Duodenal mucosa (tissue), 2 donors: ENCODE measurements around the gene RERE.

ENCODE experiments used
- H3K27ac ChIP-seq: one replicate; pipeline ENCODE4 v1.7.0; 2013; ENCODE audit warnings: low read depth, low read length
- H3K27me3 ChIP-seq, 2 donors: one replicate each; pipeline ENCODE4 v1.7.0; 2013; ENCODE audit warnings: low read length in 2 of 2, control low read depth in 1 of 2; ENCODE audit not compliant: insufficient read depth in 2 of 2, control insufficient read depth in 1 of 2
- H3K36me3 ChIP-seq, 2 donors: one replicate each; pipeline ENCODE4 v1.7.0; 2013; ENCODE audit warnings: low read length in 2 of 2, control low read depth in 1 of 2; ENCODE audit not compliant: insufficient read depth in 2 of 2, control insufficient read depth in 1 of 2
- H3K4me1 ChIP-seq, 2 donors: one replicate each; pipeline ENCODE4 v1.7.0; 2013; ENCODE audit warnings: low read length in 2 of 2, control low read depth in 1 of 2; ENCODE audit not compliant: insufficient read depth in 2 of 2, control insufficient read depth in 1 of 2
- H3K4me3 ChIP-seq, 2 donors: one replicate each; pipeline ENCODE4 v1.7.0; 2013; ENCODE audit warnings: low read length in 2 of 2, low read depth in 1 of 2
- H3K9ac ChIP-seq, 2 donors: one replicate each; pipeline ENCODE4 v1.7.0; 2013; ENCODE audit warnings: low read length in 2 of 2, low read depth in 1 of 2
- H3K9me3 ChIP-seq, 2 donors: one replicate each; pipeline ENCODE4 v1.7.0; 2013; ENCODE audit warnings: low read length in 2 of 2, control low read depth in 1 of 2; ENCODE audit not compliant: control insufficient read depth in 1 of 2

Gene RERE

DNA sequence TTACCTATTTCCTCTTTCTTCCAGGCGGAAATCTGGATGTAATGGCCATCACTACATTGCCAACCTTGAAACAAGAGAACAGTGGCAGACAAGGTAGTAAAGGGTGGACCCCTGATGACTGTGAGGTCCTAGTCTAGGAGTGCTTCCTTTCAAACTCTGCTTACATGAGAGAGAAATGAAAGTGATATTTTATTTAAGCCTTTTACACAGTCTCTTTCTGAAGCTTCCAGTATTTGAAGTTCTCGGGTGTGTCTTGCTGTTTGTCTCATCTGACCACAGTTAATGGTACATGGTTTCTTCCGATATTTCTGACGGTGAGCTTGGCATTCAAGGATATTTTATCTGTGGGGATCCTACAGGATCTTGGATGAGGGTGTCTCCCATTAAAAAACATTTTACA lies 284.3 kb downstream of the RERE start:
- H3K9ac ChIP-seq, result no peak overlapping the region
- H3K4me3 ChIP-seq, result no peak overlapping the region
- no peak overlapping the region for H3K27ac ChIP-seq
- peaks cover 0 to 3% of the 10 kb centered on the region in 2 donors for H3K36me3 ChIP-seq
- peaks cover 0 to 6% of the 10 kb centered on the region in 2 donors for H3K4me1 ChIP-seq
- H3K27me3 ChIP-seq, result no peaks in the 10 kb centered on the region
- H3K9me3 ChIP-seq, result no peaks in the 10 kb centered on the region

DNA sequence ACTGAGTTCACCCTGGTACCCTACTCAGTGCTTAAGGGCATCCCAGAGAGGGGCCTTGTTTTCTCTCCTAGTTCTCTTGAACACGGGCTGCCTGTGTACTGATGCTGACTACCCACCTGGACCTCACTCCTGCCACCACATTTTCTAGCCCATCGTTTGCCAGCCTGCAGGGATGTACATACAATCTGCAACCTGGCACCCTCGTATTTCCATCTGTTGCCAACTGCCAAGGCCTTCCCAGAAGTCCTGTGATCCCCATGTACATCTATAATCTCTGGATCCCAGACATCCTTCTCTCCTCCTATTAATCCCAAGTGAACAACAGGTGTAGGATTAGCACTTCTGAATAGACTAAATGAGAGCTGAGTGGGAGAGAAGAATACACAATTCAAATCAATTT lies 287.5 kb downstream of the RERE start:
- Histone ChIP-seq H3K36me3 (no peaks in the 10 kb centered on the region), H3K4me3 (no peak overlapping the region), H3K4me1 (peaks cover 4 to 11% of the 10 kb centered on the region in 2 donors), H3K9ac (no peak overlapping the region), H3K9me3 (no peaks in the 10 kb centered on the region), H3K27me3 (no peaks in the 10 kb centered on the region), H3K27ac (no peak overlapping the region)

DNA sequence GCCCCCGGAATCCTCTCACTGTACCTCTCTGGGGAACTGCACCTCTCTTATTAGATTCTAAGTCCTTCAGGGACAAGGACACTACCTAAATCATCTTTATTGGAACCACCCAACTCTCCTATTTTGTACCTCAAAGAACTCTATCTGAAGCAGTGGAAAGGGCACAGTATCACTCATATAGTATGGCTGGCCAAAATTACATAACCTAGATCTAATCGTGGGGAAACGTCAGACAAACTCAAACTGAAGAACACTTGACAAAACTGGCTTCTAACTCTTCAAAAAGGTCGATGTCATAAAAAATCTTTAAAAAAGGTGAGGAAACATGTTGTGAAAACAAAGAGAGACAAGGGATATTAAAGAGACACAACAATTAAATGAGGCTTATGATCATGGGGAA lies 289.5 kb downstream of the RERE start:
- Histone ChIP-seq H3K9me3 (no peaks in the 10 kb centered on the region), H3K27ac (no peak overlapping the region), H3K9ac (no peak overlapping the region), H3K4me3 (no peak overlapping the region), H3K36me3 (no peaks in the 10 kb centered on the region), H3K4me1 (peaks cover 18 to 19% of the 10 kb centered on the region in 2 donors), H3K27me3 (no peaks in the 10 kb centered on the region)

DNA sequence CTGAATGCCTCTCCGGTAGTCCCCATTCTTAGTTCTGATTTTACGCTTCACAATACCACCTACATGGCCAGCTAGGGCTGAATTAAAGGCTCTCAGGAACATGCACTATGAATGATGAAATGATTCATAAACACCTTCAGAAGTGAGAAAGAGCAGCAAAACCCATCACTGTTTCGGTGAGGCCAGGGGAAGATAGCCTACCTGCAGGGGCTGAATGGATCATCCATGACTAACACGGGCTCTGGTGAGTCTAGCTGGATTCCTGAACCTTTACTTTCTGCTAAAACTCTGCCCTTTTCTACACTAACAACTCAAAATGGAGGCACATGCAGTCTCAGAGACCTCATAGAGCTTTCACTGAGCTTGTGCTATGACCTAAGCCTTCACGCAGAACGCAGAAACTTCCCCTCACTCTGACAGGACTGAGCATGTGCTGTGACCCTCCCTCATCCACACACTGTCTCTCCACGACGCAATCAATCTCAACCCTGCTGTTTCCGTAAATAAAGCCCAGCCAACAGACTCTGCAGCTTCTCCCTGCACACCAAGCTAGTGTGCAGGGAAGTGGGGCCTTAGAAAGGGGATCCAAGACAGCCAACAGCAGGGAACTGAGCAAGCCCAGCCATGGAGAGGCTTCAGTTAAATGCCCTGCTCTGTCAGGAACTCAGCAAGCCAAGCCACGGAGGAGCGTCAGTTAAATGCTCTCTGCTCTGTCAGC lies 291.7 kb downstream of the RERE start:
- peak overlapping the region; percentile 7 to 66 for H3K9ac ChIP-seq

GRCh38 chr1:8525216-8525557 lies 292.3 kb downstream of the RERE start:
- H3K4me1 ChIP-seq, result peaks cover 18% of the 10 kb centered on the region in 2 donors
- no peaks in the 10 kb centered on the region for H3K27me3 ChIP-seq
- H3K27ac ChIP-seq, result peak overlapping the region; percentile 11
- H3K36me3 ChIP-seq, result no peaks in the 10 kb centered on the region
- H3K4me3 ChIP-seq, result peak overlapping the region; percentile 63 to 70
- no peaks in the 10 kb centered on the region for H3K9me3 ChIP-seq
- peak overlapping the region; percentile 7 to 66 for H3K9ac ChIP-seq

More for the DNA sequence above, 291.7 kb downstream of the RERE start:
- peaks cover 18% of the 10 kb centered on the region in 2 donors for H3K4me1 ChIP-seq
- peak overlapping the region; percentile 11 for H3K27ac ChIP-seq
- no peaks in the 10 kb centered on the region for H3K27me3 ChIP-seq
- no peaks in the 10 kb centered on the region for H3K9me3 ChIP-seq
- H3K36me3 ChIP-seq, result no peaks in the 10 kb centered on the region
- H3K4me3 ChIP-seq, result peak overlapping the region; percentile 63 to 70

DNA sequence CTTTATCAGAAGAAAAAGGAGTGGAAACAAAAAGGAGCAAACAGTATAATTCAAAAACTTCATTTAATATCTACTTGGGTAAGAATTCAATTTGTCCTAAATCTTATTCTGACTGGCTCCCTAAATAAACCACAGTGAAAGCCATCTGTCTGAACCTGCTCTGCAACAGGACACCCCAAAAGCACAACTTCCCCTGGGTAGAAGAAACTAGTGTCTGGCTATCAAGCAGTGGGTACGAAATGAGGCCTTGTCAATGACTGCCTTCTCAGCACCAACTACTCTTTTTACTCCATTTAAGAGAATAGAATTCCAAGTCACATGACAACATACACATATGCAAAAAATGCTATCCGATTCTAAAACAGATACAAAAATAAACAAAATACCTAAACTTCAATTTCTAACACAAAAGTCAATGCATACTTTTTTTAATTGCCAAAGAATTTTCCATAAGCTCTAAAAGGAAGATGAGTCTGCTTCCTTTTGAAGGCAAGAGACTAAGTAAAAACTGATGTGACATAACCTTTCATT lies 292.7 kb downstream of the RERE start:
- Histone ChIP-seq H3K9ac (peak overlapping the region; percentile 7 to 66), H3K27ac (no peak overlapping the region), H3K4me3 (peak overlapping the region; percentile 63 to 70), H3K9me3 (no peaks in the 10 kb centered on the region), H3K4me1 (peaks cover 18% of the 10 kb centered on the region in 2 donors), H3K36me3 (no peaks in the 10 kb centered on the region), H3K27me3 (no peaks in the 10 kb centered on the region)

DNA sequence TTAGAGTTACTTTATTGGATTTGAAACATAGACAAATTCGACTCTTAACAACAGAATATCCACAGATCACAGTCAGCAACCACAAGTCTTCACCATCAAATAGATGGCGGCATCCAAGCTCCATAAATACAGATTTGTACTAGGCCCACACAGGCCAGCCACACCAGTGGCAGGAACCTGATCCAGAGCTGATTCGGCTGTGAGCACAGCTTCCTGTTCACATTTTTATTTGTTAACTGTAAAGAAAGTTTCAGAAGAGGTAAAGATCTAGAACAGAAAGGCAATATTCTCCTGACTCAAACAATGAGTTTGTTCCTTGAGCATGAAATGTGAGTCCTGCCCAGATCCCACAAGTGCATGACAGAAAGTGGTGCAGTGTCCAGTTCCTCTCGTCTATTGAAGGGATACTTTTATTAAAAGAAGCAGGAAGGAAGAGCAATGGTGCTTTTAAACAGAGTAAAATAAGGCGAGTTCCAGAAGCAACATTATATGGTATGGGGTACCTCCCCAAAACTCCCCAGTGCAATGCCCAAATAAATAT lies 293.7 kb downstream of the RERE start:
- Histone ChIP-seq H3K36me3 (no peaks in the 10 kb centered on the region), H3K27me3 (no peaks in the 10 kb centered on the region), H3K9me3 (no peaks in the 10 kb centered on the region), H3K9ac (no peak overlapping the region), H3K4me3 (peak overlapping the region in 1 of 2 donors; percentile 7), H3K27ac (no peak overlapping the region), H3K4me1 (peaks cover 18% of the 10 kb centered on the region in 2 donors)

- H3K36me3 ChIP-seq, result no peaks in the 10 kb centered on the region
- no peaks in the 10 kb centered on the region for H3K9me3 ChIP-seq
- H3K27me3 ChIP-seq, result no peaks in the 10 kb centered on the region
- H3K4me3 ChIP-seq, result no peak overlapping the region
- peaks cover 18 to 23% of the 10 kb centered on the region in 2 donors for H3K4me1 ChIP-seq
- no peak overlapping the region for H3K9ac ChIP-seq
- H3K27ac ChIP-seq, result no peak overlapping the region
Measured at GRCh38 chr1:8520483-8520966, 296.9 kb downstream of the RERE start.

GRCh38 chr1:8519167-8519566 lies 298.3 kb downstream of the RERE start:
- Histone ChIP-seq H3K27me3 (no peaks in the 10 kb centered on the region), H3K9ac (no peak overlapping the region), H3K27ac (no peak overlapping the region), H3K36me3 (no peaks in the 10 kb centered on the region), H3K9me3 (no peaks in the 10 kb centered on the region), H3K4me3 (no peak overlapping the region), H3K4me1 (peaks cover 6 to 10% of the 10 kb centered on the region in 2 donors)

DNA sequence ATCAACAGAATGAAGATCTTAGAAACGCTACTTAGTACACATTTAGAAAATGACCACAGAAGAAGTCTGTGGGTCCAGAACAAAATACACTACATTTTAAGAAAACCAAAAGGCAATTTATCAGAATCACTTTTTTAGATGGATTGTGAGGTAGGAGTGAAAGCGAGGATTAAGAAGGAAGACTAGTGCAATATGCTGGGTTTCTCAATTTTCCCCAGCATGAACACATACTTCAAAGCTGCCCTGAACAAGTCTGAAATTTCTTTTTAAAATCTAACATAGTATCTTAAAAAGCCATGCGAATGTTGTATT lies 299.0 kb downstream of the RERE start:
- H3K4me3 ChIP-seq, result no peak overlapping the region
- H3K9ac ChIP-seq, result no peak overlapping the region
- no peak overlapping the region for H3K27ac ChIP-seq
- no peaks in the 10 kb centered on the region for H3K9me3 ChIP-seq
- no peaks in the 10 kb centered on the region for H3K36me3 ChIP-seq
- H3K4me1 ChIP-seq, result peaks cover 4 to 5% of the 10 kb centered on the region in 2 donors
- no peaks in the 10 kb centered on the region for H3K27me3 ChIP-seq
